WTC11 (cell line): ENCODE measurements around the gene TUBGCP2.

Experiments used
- AFF4 ChIP-seq: sonication (generic); formaldehyde crosslinking; IDR thresholded peaks from 2 replicates; pipeline ENCODE4 v1.8.1; 2023; ENCODE audit warnings: mild to moderate bottlenecking, missing genetic modification reagents, borderline replicate concordance
- ATF2 ChIP-seq: sonication (generic); formaldehyde crosslinking; IDR thresholded peaks from 2 replicates; pipeline ENCODE4 v1.8.1; 2022; ENCODE audit warnings: low read depth, missing genetic modification reagents, borderline replicate concordance
- ATF3 ChIP-seq: sonication (generic); formaldehyde crosslinking; conservative IDR thresholded peaks from 2 replicates; pipeline ENCODE4 v1.8.1; 2022; ENCODE audit warnings: mild to moderate bottlenecking, missing genetic modification reagents
- ATF6 ChIP-seq: sonication (generic); formaldehyde crosslinking; IDR thresholded peaks from 2 replicates; pipeline ENCODE4 v1.8.1; 2023; ENCODE audit warnings: mild to moderate bottlenecking, missing genetic modification reagents
- CTCF ChIP-seq: fragments of 200-600 bp; IDR thresholded peaks from 2 replicates; pipeline ENCODE4 v1.8.0; 2022; ENCODE audit warnings: antibody characterized with exemption
- E2F1 ChIP-seq: sonication (generic); formaldehyde crosslinking; IDR thresholded peaks from 2 replicates; pipeline ENCODE4 v1.8.0; 2022; ENCODE audit warnings: mild to moderate bottlenecking, missing genetic modification reagents
- HMGA2 ChIP-seq: fragments of 250-450 bp; sonication (Bioruptor Pico); IDR thresholded peaks from 2 replicates; pipeline ENCODE4 v1.4.0; 2021; ENCODE audit warnings: mild to moderate bottlenecking, moderate library complexity
- JUN ChIP-seq: sonication (generic); formaldehyde crosslinking; IDR thresholded peaks from 2 replicates; pipeline ENCODE4 v1.8.0; 2023; ENCODE audit warnings: mild to moderate bottlenecking, missing genetic modification reagents
- MAX ChIP-seq: sonication (generic); formaldehyde crosslinking; IDR thresholded peaks from 2 replicates; pipeline ENCODE4 v1.8.0; 2022; ENCODE audit warnings: mild to moderate bottlenecking, missing genetic modification reagents
- NR2C2 ChIP-seq: sonication (generic); formaldehyde crosslinking; IDR thresholded peaks from 2 replicates; pipeline ENCODE4 v1.8.0; 2022; ENCODE audit warnings: mild to moderate bottlenecking, missing genetic modification reagents
- PREB ChIP-seq: sonication (generic); formaldehyde crosslinking; IDR thresholded peaks from 2 replicates; pipeline ENCODE4 v1.8.1; 2022; ENCODE audit warnings: mild to moderate bottlenecking, missing genetic modification reagents, moderate library complexity, borderline replicate concordance
- ZBTB21 ChIP-seq: sonication (generic); formaldehyde crosslinking; IDR thresholded peaks from 2 replicates; pipeline ENCODE4 v1.8.1; 2023; ENCODE audit warnings: mild to moderate bottlenecking, missing genetic modification reagents, borderline replicate concordance

GRCh38 chr10:133242611-133243356 lies 65.9 kb downstream of the TUBGCP2 start:
- no peak for TF ChIP-seq E2F1
- no peak for TF ChIP-seq ATF6 (CRISPR knock-in tag)
- no peak for TF ChIP-seq PREB (CRISPR knock-in tag)
- no peak for TF ChIP-seq JUN (CRISPR knock-in tag)
- TF ChIP-seq AFF4 (CRISPR knock-in tag): no peak
- no peak for TF ChIP-seq ZBTB21
- no peak for TF ChIP-seq NR2C2 (CRISPR knock-in tag)
- no peak for TF ChIP-seq ATF3
- TF ChIP-seq CTCF: no peak
- TF ChIP-seq HMGA2 (CRISPR knock-in tag): no peak
- TF ChIP-seq MAX: no peak
- no peak for TF ChIP-seq ATF2 (CRISPR knock-in tag)
